Measurements from ENCODE around the gene NPC2.

NPC2 gene

DNA sequence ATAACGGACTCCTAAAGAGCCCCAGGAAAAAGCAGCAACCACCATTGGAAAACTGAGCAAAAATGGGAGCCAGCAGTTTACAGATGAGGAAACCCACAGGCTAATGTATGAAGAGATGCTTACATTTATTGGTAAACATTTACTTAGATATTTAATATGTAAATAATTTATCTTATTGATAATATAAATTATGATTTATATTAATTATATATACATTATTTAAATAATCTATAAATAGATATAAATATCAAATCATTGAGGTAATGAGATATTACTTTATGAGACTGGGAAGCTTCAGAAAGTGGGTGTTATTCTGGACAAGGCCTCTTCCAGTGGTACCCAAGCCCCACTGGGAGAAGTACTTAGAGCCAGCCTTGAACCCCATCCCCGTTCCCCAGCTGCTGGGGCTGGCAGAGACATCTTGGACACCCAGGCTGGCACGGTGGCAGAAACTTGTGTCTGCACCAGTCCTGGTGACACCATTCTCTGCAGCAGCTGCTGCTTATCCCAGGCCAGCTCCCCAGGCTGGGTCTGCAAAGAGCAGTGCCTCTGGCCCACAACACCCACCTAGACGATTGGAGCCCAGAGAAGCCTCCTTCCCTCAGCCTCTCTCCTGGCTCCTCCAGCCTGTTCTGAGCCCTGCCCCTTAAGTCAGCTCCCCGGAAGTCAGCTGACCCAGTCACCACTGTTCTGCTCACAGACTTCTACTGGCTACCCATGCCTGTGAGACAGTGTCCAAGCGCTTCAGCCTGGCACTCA, 26.4 kb upstream of the NPC2 start:
- no peak for DNase-seq (ENCODE audit: low read depth)

DNA sequence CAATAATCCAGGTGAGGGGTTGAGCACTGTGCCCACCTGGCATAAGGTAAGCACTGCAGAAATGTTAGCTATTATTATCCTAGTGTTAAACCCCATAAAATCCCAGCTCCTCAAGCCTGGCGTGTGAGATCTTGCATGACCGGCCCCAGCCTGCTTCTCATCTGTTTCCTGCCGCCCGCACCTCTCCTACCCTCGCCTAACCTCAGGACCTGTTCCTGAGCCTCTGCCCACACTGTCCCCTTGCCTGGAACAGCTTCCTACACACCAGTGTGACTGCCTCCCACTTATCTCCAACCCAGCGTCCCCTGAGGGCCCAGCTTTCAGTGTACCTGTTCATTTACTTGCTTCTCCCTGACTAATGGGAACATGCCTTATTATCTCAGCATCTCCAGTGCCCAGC, 25.1 kb upstream of the NPC2 start:
- DNase-seq (ENCODE audit: low read depth) = no peak

DNA sequence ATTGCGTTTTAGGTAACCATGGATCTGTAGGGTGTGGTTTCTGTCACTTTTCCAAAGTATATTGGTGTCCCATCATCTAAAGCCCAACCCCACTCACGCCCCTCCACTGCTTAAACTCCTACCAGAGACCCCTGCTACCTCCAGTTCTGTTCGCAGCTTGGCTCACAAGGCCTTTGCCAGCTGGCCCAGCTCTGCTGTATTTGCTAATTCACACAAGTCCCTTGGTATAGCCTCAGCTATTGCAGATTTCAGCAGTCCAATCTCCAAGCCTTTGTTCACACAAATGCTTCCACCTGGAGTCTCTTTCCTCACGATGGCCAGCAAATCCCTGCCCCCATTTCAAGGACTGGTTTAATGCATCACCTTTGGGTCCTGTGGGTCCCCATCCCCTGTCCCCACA, 24.6 kb upstream of the NPC2 start:
- no peak for DNase-seq (ENCODE audit: low read depth)

DNA sequence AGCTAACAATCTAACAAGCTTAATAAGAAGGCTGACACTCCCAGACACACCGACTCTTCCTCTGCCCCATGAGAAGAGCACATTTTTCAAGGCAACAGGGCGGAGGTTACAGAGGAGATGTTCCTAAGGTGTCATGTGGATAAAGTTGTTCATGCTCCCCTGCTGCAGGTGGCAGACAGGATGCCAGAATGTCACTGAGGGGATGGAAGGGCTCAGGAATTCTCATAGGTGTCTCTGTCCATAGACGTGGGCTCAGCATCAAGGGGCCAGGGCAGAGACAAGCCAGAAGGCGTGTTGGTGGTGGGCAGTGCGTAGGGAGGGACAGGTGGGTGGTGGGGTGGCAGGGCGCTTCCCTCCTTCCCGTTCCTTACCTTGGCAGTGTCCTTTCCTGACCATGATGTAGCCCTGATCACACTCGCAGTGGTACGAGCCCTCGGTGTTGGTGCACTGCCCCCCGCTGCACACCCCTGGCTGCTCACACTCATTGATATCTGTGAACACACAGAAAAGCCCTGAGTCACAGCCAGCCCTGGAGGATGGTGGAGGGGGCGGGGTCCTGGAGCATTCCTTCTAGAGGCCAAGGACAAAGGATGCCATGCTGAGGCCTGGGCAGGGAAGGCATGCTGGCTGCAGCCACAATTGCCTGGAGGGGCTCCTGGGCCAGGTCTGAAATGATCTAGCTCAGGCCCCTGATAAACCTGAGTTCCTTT, 23.5 kb upstream of the NPC2 start:
- DNase-seq (ENCODE audit: low read depth) = no peak

DNA sequence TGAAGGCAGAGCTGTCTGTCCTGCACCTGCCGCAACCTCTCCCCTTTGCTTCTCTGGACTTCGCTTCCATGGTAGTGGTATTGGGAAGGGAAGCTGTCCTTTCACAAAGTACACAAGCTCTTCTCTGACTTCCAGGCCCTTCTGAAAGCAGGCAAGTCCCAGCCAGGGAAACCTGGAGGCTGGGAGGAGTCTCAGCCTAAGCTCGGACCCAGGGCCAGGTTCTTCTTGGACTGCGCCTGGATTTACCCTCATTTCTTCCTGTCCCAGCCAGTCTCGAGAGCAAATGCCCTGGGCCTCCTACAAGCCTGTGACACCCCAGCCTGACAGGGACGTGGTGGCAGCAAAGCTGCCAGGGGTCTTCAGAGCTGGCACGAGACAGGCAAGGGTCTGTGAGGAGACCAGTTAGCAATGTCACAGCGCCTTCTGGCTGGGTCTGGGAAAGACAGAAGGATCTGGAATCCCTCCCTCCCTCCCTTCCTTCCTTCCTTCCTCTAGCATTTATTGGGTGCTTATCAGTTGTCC, 22.8 kb upstream of the NPC2 start:
- DNase-seq (ENCODE audit: low read depth) = no peak

DNA sequence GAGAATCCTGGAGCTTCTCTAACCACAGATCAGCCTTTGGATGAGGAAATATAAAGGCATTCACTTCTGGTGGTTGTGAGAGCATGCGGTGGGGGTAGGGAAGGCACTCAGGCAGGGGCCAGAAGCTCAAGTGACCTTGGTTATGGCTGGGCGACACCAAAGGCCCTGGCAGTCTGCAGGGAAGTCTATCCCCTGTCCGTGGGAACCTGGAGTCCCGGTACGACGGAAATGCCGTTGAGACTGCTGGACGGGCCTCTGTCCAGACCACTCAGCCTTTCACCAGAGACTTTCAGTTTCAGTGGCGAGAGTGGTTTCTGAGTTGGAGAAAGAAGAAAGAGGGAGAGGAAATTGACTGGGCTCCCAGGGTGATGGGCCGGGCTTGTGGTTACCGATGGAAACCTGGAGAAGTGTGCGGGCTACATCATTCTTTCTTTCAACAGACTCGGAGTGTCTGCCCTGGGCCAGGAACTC, 21.4 kb upstream of the NPC2 start:
- DNase-seq (ENCODE audit: low read depth) = peak; percentile 55

DNA sequence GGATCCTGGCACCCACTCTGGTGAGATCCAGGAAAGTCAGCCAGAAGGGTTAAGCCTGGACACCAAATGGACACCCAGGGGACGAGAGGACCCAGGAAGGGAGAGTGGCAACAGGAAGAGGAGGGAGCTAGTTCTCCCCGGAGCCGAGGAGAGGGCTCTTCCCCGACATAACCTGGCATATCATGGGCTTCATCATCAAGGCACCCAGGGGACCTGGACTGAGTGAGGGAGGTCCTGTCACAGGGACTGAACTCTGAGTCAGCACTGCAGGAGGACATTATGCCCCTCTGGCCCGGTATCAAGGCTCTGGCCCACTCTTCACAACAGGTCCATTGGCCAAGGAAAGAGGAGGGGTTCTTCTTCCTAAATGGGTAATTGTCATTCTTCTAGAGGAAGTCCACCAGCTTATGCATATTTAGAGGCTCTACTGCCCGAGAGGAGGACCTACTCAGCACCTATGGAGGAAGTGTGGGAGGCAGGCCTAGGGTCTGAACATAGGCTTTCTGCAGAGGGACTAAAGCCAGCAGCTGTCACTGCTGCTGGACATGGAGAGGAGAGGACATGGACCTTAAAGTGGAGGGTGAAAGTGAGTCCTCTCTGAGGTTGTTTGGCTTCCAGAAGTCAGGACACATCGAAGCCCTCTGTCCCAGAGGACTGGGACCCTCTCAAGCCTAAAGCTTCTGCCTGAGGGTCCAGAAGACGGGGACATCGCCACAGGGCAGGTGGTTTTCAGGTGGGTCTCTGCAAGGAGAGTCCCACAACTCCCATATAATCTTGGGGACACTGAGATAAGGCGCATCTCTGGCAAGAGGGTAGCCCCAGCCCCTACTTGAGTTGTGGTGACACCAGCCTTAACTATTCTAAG, 19.1 kb upstream of the NPC2 start:
- no peak for DNase-seq (ENCODE audit: low read depth)

DNA sequence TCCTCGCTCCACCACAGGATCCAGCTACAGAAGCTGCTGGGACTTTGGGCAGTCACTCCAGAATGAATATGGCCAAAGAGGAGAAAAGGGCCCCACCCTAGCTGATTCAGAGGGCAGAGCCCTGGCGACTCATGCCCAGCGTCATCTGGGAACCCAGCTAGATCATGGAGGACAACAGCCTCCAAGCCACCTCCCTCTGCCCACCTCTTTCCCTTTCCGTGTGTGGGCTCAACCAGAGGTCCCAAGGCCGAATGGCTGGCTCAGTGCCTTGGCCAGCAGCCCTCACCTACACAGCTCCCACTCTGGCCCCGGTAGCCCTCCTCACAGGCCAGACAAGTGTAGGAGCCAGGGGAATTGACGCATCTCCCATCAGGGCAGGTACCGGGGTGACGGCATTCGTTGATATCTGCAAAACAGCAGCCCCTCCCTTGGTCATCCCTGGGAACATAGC, 17.9 kb upstream of the NPC2 start:
- DNase-seq (ENCODE audit: low read depth) = no peak

DNA sequence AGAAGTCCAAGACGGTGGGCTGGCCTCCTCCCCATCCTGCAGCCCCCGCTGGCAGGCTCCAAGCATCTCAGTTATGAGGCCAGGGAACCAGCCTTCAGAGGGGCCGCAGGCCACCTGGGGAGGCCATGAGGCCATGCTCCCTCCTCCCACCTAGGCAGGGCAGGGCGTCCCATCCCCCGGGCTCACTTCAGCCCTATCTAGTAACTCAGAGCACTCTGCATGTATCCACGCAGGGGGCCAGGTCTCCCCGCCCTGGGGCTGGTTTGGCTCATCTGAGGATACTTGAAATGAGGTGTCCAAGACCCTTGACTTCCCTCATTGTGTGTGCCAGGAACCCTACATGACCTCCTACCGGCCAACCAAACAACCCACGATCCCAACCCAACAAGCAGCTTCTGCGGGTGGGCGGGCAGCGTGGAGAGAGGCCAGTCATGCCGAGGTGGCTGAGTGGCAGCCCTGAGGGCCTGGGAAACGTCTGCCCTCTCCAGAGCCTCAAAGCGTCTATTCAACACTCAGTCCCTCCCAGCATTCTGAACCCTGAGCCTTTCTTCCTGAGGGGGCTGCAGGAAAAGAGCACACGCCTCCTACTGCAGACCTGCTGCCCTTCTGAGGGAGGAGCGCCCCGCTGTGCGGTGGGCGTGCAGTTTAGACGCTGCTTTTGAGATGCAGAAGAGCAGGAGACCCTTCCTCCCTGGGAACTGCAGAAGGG, 17.3 kb upstream of the NPC2 start:
- no peak for DNase-seq (ENCODE audit: low read depth)

DNA sequence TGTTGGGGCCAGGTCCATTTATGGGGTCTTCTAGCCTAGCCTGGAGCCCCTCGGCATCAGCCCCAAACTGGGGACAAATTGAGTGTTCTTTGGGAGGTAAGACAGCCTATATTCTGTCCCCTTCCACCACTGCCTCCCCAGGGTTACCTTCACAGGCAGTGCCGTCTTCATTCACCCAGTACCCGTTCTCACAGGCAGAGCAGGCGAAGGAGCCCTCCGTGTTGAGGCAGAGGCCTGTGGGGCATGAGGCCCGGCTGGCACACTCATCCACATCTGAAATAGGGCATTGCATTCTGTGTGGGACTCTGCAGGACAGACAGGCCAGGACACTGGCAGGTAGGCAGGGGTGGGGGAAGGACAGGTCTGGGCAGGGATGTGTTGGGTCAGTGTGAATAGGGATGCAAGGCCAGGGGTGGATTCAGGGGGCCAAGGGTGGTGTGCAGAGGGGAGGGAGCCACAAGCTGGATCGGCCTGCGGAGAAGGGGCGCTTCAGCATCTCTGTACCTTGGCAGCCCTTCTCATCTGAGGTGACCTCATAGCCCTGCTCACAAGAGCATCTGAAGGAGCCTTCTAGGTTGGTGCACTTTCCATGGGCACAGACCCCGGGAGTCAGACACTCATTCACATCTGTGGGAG, 16.6 kb upstream of the NPC2 start:
- DNase-seq (ENCODE audit: low read depth) = no peak

DNA sequence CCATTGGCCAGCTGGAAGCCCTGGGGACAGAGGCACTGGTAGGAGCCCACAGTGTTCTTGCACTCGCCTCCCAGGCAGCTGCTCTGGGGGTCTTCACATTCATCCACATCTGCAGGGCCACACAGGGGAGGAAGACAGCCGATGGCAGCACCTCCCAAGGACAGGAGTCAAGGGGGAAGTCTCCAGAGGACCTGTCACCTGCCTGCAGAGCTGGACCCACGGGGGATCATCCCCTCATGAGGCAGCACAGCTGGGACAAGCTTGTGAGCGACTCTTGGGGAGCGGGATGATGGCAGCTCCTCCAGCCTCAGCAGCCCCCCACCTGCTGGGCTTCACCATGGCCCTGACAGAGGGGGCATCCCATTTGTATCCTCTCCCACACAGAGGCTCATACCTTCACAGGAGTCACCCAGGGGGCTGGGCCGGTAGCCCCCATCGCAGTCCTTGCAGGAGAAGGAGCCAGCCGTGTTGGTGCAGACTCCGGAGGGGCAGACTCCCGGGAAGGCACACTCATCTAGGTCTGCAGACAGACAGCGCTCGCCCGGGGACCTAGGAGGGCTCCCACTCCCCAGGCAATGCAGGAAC, 15.8 kb upstream of the NPC2 start:
- DNase-seq (ENCODE audit: low read depth) = no peak

DNA sequence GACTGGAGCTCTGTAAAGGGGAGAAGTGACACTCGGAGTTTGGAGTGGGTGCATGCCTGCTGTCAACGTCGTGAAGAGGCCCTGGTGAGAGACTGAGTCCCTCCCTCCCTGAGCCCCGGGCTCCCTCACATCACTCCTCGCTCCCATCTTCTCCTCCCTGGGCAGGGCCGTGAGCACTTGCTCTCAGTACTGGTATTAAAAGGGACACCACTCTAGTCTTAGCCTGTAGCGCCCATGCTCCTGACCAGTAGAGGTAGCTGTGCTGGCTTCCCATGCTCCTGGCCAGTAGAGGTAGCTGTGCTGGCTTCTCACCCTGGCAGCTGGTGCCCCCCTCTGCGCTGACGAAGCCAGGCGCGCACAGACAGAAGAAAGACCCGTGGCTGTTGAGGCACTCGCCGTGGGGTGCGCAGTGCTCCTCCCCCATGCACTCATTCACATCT, 15.2 kb upstream of the NPC2 start:
- no peak for DNase-seq (ENCODE audit: low read depth)

DNA sequence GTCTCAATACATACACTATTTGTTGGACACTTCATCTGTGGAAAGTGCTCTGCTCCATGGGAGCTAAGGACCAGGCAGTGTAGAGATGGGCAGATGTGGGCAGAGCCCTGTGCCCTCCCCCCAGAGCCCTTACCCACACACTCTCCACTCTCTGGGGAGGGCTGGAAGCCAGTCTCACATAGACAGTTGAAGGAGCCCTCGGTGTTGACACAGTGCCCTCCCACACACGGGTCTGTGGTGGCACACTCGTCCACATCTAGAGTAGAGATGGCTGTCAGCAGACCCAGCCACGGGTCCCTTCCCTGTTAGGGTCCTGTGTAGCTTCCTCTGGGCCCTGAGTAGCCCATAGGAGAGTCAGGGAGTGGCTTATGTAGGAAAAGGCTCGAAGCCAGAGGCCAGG, 14.7 kb upstream of the NPC2 start:
- DNase-seq (ENCODE audit: low read depth) = no peak

DNA sequence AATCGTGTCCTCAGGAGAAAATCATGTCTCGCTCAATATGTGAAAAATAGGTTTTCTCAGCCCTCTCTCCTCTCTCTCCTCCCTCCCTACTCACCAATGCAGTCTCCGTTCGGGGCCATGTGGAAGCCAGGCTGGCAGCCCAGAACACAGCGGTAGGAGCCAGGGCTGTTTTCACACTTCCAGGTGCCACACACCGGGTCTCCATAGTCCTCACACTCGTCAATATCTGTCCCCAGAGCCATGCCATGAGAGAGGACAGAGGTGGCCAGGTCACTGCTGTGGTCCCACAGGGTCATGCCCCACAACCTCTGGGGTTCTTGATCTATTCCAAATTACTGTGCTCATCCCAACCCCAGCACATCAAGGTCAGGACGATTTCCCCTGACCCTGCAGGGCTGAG, 14.0 kb upstream of the NPC2 start:
- DNase-seq (ENCODE audit: low read depth) = no peak

DNA sequence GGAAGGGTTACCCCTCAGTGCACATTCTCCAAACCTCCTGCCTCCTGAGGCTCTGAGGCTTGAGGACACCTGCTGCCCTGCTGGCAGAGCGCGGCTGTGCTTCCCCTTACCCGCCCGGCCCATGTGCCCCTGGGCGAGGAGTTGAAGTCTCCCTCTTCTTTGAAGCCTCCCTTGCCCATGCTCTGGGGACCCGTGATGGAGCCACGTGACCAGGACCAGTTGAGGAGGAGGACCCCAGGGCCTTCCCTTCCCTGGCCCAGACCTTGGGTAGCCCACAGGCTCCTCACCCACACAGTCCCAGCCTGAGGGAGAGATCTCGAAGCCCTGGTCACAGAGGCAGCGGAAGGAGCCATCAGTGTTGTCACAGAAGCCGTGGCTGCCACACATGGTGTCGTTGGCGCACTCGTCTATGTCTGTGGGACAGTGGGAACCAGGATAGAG, 13.3 kb upstream of the NPC2 start:
- DNase-seq (ENCODE audit: low read depth) = no peak

DNA sequence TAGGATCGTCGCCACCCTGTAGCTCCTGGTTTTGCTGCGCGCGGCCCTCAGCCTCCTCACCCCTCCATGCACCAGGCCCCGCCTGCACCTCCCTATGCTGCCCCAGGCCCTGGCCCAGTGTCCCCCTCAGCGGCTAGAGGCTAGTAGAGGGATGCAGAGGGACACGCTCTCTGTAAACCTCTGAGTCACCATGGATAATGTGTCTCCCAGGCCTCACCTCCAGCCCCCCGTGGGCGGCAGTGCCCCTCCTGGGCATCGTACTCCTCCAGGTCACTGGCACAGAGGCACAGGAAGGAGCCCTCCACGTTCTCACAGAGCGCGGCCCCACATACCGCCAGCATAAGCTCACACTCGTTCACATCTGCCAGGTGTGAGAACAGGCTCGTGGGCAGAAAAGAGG, 12.7 kb upstream of the NPC2 start:
- DNase-seq (ENCODE audit: low read depth) = no peak

DNA sequence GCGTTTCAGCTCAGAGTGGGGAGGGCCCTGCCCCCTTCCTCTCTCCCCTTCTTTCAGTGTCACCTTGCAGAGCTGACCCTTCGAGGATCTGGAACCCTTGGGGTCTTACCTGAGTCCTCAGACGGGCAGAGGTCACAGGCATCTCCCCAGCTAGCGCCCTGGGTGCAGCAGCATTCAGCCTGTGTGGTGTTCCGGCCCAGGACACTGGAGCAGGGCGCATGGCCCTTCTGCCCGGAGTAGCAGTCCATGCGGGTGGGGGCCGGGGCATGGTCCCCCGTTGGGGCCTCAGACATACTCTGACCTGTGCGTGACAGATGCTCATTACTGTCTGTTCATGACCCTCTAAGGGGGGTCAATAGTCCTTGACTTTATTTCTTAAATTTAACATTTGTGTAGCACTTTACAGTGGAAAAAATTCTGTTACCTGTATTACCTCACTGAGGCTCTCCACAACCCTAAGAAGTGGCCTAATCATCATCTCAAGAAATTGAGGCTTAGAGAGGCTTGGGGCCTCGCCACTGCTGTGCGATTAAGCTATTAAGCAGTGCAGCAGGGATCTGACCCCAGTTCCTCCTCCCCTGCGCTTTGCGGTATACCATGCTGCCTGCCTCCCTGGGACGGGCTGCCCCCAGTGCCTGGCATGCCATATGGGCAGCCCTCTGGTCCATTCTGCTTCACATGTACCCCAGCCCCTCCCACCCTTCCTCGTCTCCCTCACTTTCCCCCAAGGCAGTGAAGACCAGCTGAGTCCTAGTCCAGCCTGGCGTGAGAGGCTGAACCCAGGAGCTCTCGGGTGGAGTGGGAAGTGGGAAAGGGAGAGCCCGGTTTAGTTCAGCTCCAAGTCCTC, 12.0 kb upstream of the NPC2 start:
- DNase-seq (ENCODE audit: low read depth) = no peak

DNA sequence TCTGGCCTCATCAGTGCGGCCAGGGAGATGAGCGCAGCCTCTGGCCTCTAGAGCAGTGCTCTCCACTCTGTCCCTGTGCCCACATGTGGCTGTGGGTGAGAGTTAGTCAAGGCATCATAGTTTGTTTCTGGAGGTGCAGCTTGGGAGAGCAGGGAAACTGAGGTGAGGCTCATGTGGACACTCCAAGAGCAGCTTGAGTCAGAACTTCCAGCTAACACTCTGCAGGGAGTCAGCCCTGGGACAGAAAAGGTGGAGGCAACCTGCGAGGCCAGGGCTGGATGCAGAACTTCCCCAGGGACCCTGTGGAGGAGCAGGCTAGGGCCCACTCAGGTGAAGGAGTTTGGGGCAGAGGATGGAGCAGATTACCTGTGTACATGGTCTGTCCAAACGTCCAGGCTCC, 11.3 kb upstream of the NPC2 start:
- DNase-seq (ENCODE audit: low read depth) = no peak

DNA sequence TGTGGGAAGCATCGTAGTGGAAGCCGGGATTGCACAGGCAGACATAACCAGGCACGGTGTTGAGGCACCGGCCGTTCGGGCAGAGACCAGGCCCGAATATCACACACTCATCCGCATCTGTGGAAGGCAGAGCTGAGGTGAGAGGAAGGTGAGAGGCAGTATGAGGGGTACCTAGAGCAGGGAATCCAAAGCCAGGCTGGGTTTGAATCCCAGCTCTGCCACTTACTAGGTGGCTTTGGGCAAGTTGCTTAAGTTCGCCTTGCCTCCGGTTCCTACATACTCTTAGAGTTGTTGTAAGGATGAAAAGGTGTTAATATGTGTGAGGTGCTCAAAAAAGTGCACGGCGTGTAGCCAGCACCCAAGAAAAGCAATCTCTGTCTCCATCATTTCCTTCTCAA, 10.8 kb upstream of the NPC2 start:
- no peak for DNase-seq (ENCODE audit: low read depth)
